Measurements from ENCODE around the gene ACOT8.

- TF ChIP-seq CTCF (IDR thresholded peaks at IDR 0.05; ENCODE audit: extremely low read depth in 1 of 2, insufficient read depth in 1 of 2, low read depth in 1 of 2, low read length in 2 of 2) (no peak), GATA2 (IDR thresholded peaks at IDR 0.05; ENCODE audit: insufficient read depth, insufficient read length, low read depth, low read length) (no peak), POLR2A (IDR thresholded peaks at IDR 0.05; ENCODE audit: low read depth, low read length) (no peak), EZH2 (IDR thresholded peaks at IDR 0.05; ENCODE audit: borderline replicate concordance, low read depth, low read length, severe bottlenecking) (no peak), POLR2AphosphoS5 (IDR thresholded peaks at IDR 0.05; ENCODE audit: insufficient read depth, low read depth, low read length) (no peak), MAX (IDR thresholded peaks at IDR 0.05; ENCODE audit: insufficient read depth, insufficient read length) (no peak), JUN (IDR thresholded peaks at IDR 0.05; ENCODE audit: borderline replicate concordance, insufficient read depth, insufficient read length, low read depth) (no peak)
Observed at GRCh38 chr20:45836841-45837240, 20.4 kb downstream of the ACOT8 start.
